ENCODE results near the gene FHIT. TPM values are rescaled to one million over a fixed set of nuclear protein-coding genes. Genes with fewer than 3 reads are reported as not detected.

The FHIT gene
- total RNA-seq, 1 donor from 2014 or later = 10.2 TPM

- ATAC-seq = no peak
- no peak for DNase-seq (ENCODE audit: low spot score)
- intact Hi-C loops (cut with DNase I) = no loop called here
Measured at GRCh38 chr3:59879031-59879581, 1372.1 kb downstream of the FHIT start.

- intact Hi-C loops (cut with DNase I) = no loop called here
- DNase-seq (ENCODE audit: low spot score) = no peak
- ATAC-seq = no peak
Measured at GRCh38 chr3:59878038-59878427, 1373.2 kb downstream of the FHIT start.

GRCh38 chr3:59877263-59878037, 1373.8 kb downstream of the FHIT start:
- DNase-seq (ENCODE audit: low spot score) = no peak
- intact Hi-C loops (cut with DNase I) = no loop called here
- no peak for ATAC-seq

- intact Hi-C loops (cut with DNase I) = no loop called here
- no peak for DNase-seq (ENCODE audit: low spot score)
- ATAC-seq = peak; percentile 52
Measured at GRCh38 chr3:59876533-59877062, 1374.7 kb downstream of the FHIT start.

GRCh38 chr3:59873576-59874230, 1377.5 kb downstream of the FHIT start:
- DNase-seq (ENCODE audit: low spot score) (no peak), ATAC-seq (peak; percentile 61)
- intact Hi-C loops (cut with DNase I) = no loop called here

GRCh38 chr3:59872128-59872527, 1379.1 kb downstream of the FHIT start:
- intact Hi-C loops (cut with DNase I) = no loop called here
- DNase-seq (ENCODE audit: low spot score) (no peak), ATAC-seq (no peak)

GRCh38 chr3:59867185-59868002, 1383.9 kb downstream of the FHIT start:
- no peak for DNase-seq (ENCODE audit: low spot score)
- no peak for ATAC-seq
- intact Hi-C loops (cut with DNase I) = no loop called here

GRCh38 chr3:59866076-59866475, 1385.2 kb downstream of the FHIT start:
- intact Hi-C loops (cut with DNase I) = no loop called here
- DNase-seq (ENCODE audit: low spot score) (no peak), ATAC-seq (peak; percentile 62)

- intact Hi-C loops (cut with DNase I) = no loop called here
- no peak for ATAC-seq
- no peak for DNase-seq (ENCODE audit: low spot score)
Measured at GRCh38 chr3:59865351-59865750, 1385.9 kb downstream of the FHIT start.

GRCh38 chr3:59862686-59863085, 1388.6 kb downstream of the FHIT start:
- DNase-seq (ENCODE audit: low spot score) (no peak), ATAC-seq (no peak)
- intact Hi-C loops (cut with DNase I) = no loop called here

GRCh38 chr3:59857589-59858346, 1393.5 kb downstream of the FHIT start:
- DNase-seq (ENCODE audit: low spot score) = peak; percentile 87

GRCh38 chr3:59856934-59857460, 1394.3 kb downstream of the FHIT start:
- no peak for DNase-seq (ENCODE audit: low spot score)
- ATAC-seq = no peak
- intact Hi-C loops (cut with DNase I) = no loop called here

More at GRCh38 chr3:59857589-59858346, 1393.5 kb downstream of the FHIT start:
- ATAC-seq = peak; percentile 91
- intact Hi-C loops (cut with DNase I) = no loop called here

GRCh38 chr3:59854061-59854709, 1397.1 kb downstream of the FHIT start:
- ATAC-seq = no peak
- no peak for DNase-seq (ENCODE audit: low spot score)
- intact Hi-C loops (cut with DNase I) = no loop called here

- ATAC-seq = no peak
- DNase-seq (ENCODE audit: low spot score) = no peak
- intact Hi-C loops (cut with DNase I) = no loop called here
Measured at GRCh38 chr3:59850417-59850816, 1400.8 kb downstream of the FHIT start.

GRCh38 chr3:59845386-59845785, 1405.9 kb downstream of the FHIT start:
- no peak for ATAC-seq
- DNase-seq (ENCODE audit: low spot score) = no peak
- intact Hi-C loops (cut with DNase I) = no loop called here

- intact Hi-C loops (cut with DNase I) = no loop called here
- ATAC-seq = no peak
- no peak for DNase-seq (ENCODE audit: low spot score)
Measured at GRCh38 chr3:59843821-59844220, 1407.4 kb downstream of the FHIT start.

GRCh38 chr3:59839810-59840515, 1411.3 kb downstream of the FHIT start:
- intact Hi-C loops (cut with DNase I) = no loop called here
- DNase-seq (ENCODE audit: low spot score) = no peak
- ATAC-seq = no peak

All from sciatic nerve (tissue), 2 donors.